Measurements from ENCODE around the gene TMC3.

TMC3 gene

DNA sequence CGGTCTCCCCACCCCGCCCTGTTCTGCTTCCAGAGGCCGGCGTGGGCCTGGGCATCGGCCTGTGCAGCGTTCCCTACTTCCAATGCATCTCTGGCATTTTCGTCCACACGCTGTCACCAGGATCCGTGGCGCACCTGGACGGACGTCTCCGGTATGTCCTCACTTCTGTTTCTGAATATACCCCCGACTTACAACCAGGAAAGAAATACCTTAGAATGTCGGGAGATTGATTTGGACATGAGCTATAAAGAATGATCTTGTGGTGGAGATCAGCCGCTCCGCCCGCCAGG, 91.5 kb downstream of the TMC3 start:
- no peak for DNase-seq (ENCODE audit: low read depth in 3 of 3, low spot score in 1 of 3)

DNA sequence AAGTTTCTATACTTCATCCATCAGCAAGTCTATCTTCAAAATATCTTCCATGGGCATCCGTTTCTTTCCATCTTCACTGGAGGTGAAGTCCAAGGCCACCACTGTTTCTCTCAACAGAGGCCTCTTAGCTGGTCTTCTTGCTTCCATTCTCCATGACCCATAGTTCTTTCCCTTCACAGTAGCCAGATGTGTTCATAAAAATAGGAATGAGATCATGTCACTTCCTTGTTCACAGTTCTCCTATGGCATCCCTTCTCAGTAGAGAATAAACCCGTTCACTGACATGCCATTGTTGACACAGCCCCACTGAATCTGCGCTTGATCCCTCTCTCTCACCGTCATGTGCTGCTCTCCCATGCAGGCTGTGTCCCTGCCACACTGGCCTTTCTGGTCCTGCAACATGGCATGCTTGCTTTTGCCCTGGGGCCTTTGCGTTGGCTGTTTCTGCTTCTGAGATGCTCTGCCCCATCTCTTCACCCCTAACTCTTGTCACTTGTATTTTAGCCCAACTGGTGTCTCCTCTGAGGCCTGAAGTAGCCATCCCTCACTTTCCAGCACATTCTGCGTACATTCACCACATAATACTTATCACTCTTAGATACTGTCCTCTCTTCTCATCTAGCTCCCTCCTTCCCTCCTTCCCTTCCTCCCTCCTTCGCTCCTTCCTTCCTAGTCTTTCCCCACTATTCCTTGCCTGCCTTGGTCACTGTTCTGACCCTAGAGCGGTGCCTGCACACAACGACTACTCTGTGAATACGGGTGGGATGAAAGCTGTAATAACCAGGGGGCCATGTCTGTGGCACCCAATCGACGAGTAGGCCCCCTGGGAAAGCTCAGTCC, 92.0 kb downstream of the TMC3 start:
- no peak for DNase-seq (ENCODE audit: low read depth in 3 of 3, low spot score in 1 of 3)

DNA sequence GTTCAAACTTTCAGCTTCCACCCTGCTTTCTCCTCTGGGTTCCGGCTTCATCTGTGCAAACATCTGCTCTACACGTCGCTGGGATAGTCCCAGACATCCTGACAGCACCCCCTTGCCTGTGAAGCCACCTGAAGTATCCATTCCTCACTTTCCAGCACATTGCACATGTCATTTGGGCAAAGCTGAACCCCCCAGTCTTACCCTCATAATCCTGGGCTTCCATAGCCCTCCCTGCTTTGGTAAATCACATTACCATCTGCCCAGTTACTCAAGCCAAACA, 92.6 kb downstream of the TMC3 start:
- no peak for DNase-seq (ENCODE audit: low read depth in 3 of 3, low spot score in 1 of 3)

Data from stimulated activated CD4-positive, alpha-beta T cell treated with anti-CD3 and anti-CD28 coated beads, TNF-alpha, amount 100 ng/mL, for 1 hour (primary cell).